ENCODE data around the gene DPP6. TPM values are rescaled to one million over a fixed set of nuclear protein-coding genes. Genes with fewer than 3 reads are reported as not detected.

The DPP6 gene
- total and polyA plus RNA-seq, 2 experiments from 2014 or later = not detected

DNA sequence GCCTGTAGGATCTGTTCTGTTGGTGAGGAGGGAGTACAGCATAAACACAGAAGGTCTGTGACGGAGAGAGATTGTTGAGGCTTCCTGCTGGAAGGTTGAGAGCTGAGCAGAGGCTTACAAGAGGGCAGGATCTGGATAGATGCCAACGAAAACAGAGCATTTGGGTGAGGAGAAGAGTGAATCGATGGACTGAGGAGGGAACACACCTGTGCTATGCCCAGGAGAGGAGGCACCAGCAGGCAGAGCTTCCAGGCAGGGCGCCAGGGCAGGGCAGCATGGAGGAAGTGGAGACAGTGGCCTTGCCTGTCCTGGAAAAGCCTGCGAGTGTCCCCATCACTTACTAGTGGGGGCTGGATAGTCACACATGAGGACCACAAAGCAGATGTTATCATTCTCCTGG, 667.8 kb downstream of the DPP6 start (continued):
- TF ChIP-seq, protein P1, sequence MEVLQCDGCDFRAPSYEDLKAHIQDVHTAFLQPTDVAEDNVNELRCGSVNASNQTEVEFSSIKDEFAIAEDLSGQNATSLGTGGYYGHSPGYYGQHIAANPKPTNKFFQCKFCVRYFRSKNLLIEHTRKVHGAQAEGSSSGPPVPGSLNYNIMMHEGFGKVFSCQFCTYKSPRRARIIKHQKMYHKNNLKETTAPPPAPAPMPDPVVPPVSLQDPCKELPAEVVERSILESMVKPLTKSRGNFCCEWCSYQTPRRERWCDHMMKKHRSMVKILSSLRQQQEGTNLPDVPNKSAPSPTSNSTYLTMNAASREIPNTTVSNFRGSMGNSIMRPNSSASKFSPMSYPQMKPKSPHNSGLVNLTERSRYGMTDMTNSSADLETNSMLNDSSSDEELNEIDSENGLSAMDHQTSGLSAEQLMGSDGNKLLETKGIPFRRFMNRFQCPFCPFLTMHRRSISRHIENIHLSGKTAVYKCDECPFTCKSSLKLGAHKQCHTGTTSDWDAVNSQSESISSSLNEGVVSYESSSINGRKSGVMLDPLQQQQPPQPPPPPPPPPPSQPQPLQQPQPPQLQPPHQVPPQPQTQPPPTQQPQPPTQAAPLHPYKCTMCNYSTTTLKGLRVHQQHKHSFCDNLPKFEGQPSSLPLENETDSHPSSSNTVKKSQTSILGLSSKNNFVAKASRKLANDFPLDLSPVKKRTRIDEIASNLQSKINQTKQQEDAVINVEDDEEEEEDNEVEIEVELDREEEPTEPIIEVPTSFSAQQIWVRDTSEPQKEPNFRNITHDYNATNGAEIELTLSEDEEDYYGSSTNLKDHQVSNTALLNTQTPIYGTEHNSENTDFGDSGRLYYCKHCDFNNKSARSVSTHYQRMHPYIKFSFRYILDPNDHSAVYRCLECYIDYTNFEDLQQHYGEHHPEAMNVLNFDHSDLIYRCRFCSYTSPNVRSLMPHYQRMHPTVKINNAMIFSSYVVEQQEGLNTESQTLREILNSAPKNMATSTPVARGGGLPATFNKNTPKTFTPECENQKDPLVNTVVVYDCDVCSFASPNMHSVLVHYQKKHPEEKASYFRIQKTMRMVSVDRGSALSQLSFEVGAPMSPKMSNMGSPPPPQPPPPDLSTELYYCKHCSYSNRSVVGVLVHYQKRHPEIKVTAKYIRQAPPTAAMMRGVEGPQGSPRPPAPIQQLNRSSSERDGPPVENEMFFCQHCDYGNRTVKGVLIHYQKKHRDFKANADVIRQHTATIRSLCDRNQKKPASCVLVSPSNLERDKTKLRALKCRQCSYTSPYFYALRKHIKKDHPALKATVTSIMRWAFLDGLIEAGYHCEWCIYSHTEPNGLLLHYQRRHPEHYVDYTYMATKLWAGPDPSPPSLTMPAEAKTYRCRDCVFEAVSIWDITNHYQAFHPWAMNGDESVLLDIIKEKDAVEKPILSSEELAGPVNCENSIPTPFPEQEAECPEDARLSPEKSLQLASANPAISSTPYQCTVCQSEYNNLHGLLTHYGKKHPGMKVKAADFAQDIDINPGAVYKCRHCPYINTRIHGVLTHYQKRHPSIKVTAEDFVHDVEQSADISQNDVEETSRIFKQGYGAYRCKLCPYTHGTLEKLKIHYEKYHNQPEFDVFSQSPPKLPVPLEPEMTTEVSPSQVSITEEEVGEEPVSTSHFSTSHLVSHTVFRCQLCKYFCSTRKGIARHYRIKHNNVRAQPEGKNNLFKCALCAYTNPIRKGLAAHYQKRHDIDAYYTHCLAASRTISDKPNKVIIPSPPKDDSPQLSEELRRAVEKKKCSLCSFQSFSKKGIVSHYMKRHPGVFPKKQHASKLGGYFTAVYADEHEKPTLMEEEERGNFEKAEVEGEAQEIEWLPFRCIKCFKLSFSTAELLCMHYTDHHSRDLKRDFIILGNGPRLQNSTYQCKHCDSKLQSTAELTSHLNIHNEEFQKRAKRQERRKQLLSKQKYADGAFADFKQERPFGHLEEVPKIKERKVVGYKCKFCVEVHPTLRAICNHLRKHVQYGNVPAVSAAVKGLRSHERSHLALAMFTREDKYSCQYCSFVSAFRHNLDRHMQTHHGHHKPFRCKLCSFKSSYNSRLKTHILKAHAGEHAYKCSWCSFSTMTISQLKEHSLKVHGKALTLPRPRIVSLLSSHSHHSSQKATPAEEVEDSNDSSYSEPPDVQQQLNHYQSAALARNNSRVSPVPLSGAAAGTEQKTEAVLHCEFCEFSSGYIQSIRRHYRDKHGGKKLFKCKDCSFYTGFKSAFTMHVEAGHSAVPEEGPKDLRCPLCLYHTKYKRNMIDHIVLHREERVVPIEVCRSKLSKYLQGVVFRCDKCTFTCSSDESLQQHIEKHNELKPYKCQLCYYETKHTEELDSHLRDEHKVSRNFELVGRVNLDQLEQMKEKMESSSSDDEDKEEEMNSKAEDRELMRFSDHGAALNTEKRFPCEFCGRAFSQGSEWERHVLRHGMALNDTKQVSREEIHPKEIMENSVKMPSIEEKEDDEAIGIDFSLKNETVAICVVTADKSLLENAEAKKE (CRISPR knock-in tag; IDR thresholded peaks at IDR 0.05) = no peak
- TF ChIP-seq POLR2AphosphoS5 (IDR thresholded peaks at IDR 0.05; ENCODE audit: low read depth) = no peak
- no peak for TF ChIP-seq ZNF331 (CRISPR knock-in tag; IDR thresholded peaks at IDR 0.05; ENCODE audit: low read depth)
- TF ChIP-seq CREB1 (CRISPR knock-in tag; IDR thresholded peaks at IDR 0.05; ENCODE audit: low read depth) = no peak
- TF ChIP-seq, protein P2, sequence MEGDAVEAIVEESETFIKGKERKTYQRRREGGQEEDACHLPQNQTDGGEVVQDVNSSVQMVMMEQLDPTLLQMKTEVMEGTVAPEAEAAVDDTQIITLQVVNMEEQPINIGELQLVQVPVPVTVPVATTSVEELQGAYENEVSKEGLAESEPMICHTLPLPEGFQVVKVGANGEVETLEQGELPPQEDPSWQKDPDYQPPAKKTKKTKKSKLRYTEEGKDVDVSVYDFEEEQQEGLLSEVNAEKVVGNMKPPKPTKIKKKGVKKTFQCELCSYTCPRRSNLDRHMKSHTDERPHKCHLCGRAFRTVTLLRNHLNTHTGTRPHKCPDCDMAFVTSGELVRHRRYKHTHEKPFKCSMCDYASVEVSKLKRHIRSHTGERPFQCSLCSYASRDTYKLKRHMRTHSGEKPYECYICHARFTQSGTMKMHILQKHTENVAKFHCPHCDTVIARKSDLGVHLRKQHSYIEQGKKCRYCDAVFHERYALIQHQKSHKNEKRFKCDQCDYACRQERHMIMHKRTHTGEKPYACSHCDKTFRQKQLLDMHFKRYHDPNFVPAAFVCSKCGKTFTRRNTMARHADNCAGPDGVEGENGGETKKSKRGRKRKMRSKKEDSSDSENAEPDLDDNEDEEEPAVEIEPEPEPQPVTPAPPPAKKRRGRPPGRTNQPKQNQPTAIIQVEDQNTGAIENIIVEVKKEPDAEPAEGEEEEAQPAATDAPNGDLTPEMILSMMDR (conservative IDR thresholded peaks at IDR 0.05; ENCODE audit: low read depth in 2 of 2) = no peak

DNA sequence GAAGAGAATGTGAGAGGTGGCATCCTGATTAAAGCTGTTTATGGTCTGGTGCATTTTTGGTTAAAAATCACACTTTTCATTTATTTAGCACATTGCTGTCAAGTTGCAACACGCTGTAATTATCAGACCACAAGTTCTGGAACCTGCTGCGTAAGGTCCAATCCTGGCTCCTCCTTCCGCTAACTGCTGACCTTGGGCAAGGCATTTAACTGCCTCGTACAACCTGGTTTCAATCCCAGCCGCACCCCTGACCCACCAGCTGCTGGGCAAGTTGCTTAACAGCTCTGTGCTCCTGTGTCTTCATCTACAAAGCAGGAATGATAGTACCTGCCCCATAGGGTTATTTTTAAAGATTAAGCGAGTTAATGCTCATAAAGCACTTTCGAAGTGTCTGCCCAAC, 668.9 kb downstream of the DPP6 start:
- Histone ChIP-seq H3F3A (replicated peaks; ENCODE audit: low read depth) (no peaks in the 10 kb centered on the region), H3K9me2 (ENCODE audit: insufficient read depth) (no peaks in the 10 kb centered on the region), H3K4me3 (no peak overlapping the region), H2AFZ (no peak overlapping the region), H3K79me2 (replicated peaks; ENCODE audit: insufficient read depth) (no peaks in the 10 kb centered on the region), H3K4me1 (ENCODE audit: insufficient read depth) (no peaks in the 10 kb centered on the region), H3K4me2 (no peak overlapping the region), H3K27me3 (ENCODE audit: insufficient read depth) (no peaks in the 10 kb centered on the region), H3K36me3 (ENCODE audit: insufficient read depth) (peaks cover 4% of the 10 kb centered on the region; the same call in 1 of the 2 replicates), H3K27ac (ENCODE audit: low read depth) (no peak overlapping the region), H4K20me1 (replicated peaks; ENCODE audit: insufficient read depth) (no peaks in the 10 kb centered on the region)
- H3K27ac Mint-ChIP-seq = no peak overlapping the region
- no peaks in the 10 kb centered on the region; the same call in 2 of the 3 replicates for H3K4me1 Mint-ChIP-seq
- peaks cover 52% of the 10 kb centered on the region for H3K9me3 Mint-ChIP-seq
- H3K4me3 Mint-ChIP-seq = no peak overlapping the region
- DNase-seq (ENCODE audit: low spot score) (no peak), ATAC-seq (no peak)
- TF ChIP-seq NANOG (IDR thresholded peaks at IDR 0.05; ENCODE audit: borderline replicate concordance) (no peak), ZNF114 (CRISPR knock-in tag; IDR thresholded peaks at IDR 0.05) (no peak), ZNF331 (CRISPR knock-in tag; IDR thresholded peaks at IDR 0.05; ENCODE audit: low read depth) (no peak), POLR2AphosphoS5 (IDR thresholded peaks at IDR 0.05; ENCODE audit: low read depth) (no peak)
- TF ChIP-seq, protein P3, sequence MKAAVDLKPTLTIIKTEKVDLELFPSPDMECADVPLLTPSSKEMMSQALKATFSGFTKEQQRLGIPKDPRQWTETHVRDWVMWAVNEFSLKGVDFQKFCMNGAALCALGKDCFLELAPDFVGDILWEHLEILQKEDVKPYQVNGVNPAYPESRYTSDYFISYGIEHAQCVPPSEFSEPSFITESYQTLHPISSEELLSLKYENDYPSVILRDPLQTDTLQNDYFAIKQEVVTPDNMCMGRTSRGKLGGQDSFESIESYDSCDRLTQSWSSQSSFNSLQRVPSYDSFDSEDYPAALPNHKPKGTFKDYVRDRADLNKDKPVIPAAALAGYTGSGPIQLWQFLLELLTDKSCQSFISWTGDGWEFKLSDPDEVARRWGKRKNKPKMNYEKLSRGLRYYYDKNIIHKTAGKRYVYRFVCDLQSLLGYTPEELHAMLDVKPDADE (IDR thresholded peaks at IDR 0.05) = no peak
- H3K36me3 Mint-ChIP-seq (ENCODE audit: low read depth) = peaks cover 18% of the 10 kb centered on the region; the same call in 2 of the 3 replicates
- H3K27me3 Mint-ChIP-seq (ENCODE audit: insufficient read depth, low read depth, poor library complexity) = peaks cover 5% of the 10 kb centered on the region
